Mesenchymal stem cell (in vitro differentiated cells and primary cell): ENCODE data around the gene CEP85L.
A peak's percentile ranks its signal among the peaks of the same experiment; 100 is the strongest.

ENCODE experiments used
- DNase-seq: peaks from one replicate; pipeline ENCODE4 v3.0.0-alpha.2; 2013
- H2AFZ ChIP-seq: one replicate; pipeline ENCODE4 v1.6.1; 2013; ENCODE audit warnings: low read depth, mild to moderate bottlenecking, control low read depth, inconsistent platforms, low read length, moderate library complexity
- H2AK5ac ChIP-seq: 2 replicates; pipeline ENCODE4 v1.6.1; 2013; ENCODE audit warnings: low read length, moderate library complexity, mild to moderate bottlenecking, inconsistent platforms; ENCODE audit not compliant: severe bottlenecking
- H2BK120ac ChIP-seq: one replicate; pipeline ENCODE4 v1.6.1; 2013; ENCODE audit warnings: low read depth, mild to moderate bottlenecking, inconsistent platforms, low read length, moderate library complexity
- H2BK12ac ChIP-seq, 2 experiments: one replicate each; pipeline ENCODE4 v1.6.1; 2013; ENCODE audit warnings: inconsistent platforms in 2 of 2, low read length in 2 of 2, mild to moderate bottlenecking in 2 of 2, moderate library complexity in 2 of 2, control low read depth in 1 of 2
- H2BK15ac ChIP-seq: one replicate; pipeline ENCODE4 v1.6.1; 2013; ENCODE audit warnings: mild to moderate bottlenecking, low read depth, inconsistent platforms; ENCODE audit not compliant: poor library complexity, severe bottlenecking
- H2BK5ac ChIP-seq: 2 replicates; pipeline ENCODE4 v1.6.1; 2013; ENCODE audit warnings: low read depth, mild to moderate bottlenecking, low read length, control low read depth, inconsistent platforms; ENCODE audit not compliant: poor library complexity, severe bottlenecking
- H3K14ac ChIP-seq, 2 experiments: one replicate each; pipeline ENCODE4 v1.6.1; 2013; ENCODE audit warnings: inconsistent platforms in 2 of 2, low read length in 2 of 2, control low read depth in 1 of 2, mild to moderate bottlenecking in 1 of 2, moderate library complexity in 1 of 2
- H3K18ac ChIP-seq, 2 experiments: one replicate each; pipeline ENCODE4 v1.6.1; 2013; ENCODE audit warnings: inconsistent platforms in 2 of 2, low read length in 2 of 2, control low read depth in 1 of 2, low read depth in 1 of 2, mild to moderate bottlenecking in 1 of 2
- H3K23ac ChIP-seq, 2 experiments: one replicate each; pipeline ENCODE4 v1.6.1; 2013; ENCODE audit warnings: inconsistent platforms in 2 of 2, low read length in 2 of 2, mild to moderate bottlenecking in 2 of 2, moderate library complexity in 2 of 2, control low read depth in 1 of 2
- H3K27ac ChIP-seq: 2 replicates; pipeline ENCODE4 v1.5.1; 2013; ENCODE audit warnings: mild to moderate bottlenecking, moderate library complexity, low read length, control low read depth, inconsistent platforms; ENCODE audit not compliant: poor library complexity, severe bottlenecking
- H3K27me3 ChIP-seq, 2 experiments: 2 replicates each; pipeline versions ENCODE4 v1.6.1 to v1.7.0; 2013; ENCODE audit warnings: low read length in 2 of 2, mild to moderate bottlenecking in 2 of 2, moderate library complexity in 2 of 2, control low read depth in 1 of 2, inconsistent platforms in 1 of 2; ENCODE audit not compliant: control insufficient read depth in 1 of 2, insufficient read depth in 1 of 2
- H3K36me3 ChIP-seq, 2 experiments: 2 replicates each; pipeline versions ENCODE4 v1.6.1 to v1.7.0; 2013; ENCODE audit warnings: low read length in 2 of 2, control low read depth in 1 of 2, inconsistent platforms in 1 of 2, low read depth in 1 of 2, mild to moderate bottlenecking in 1 of 2; ENCODE audit not compliant: insufficient read depth in 2 of 2, control insufficient read depth in 1 of 2
- H3K4ac ChIP-seq, 2 experiments: one replicate each; pipeline ENCODE4 v1.6.1; 2013; ENCODE audit warnings: inconsistent platforms in 2 of 2, low read length in 2 of 2, mild to moderate bottlenecking in 2 of 2, moderate library complexity in 2 of 2, control low read depth in 1 of 2, low read depth in 1 of 2
- H3K4me1 ChIP-seq: 2 replicates; pipeline ENCODE4 v1.6.1; 2013; ENCODE audit warnings: low read depth, low read length, control low read depth; ENCODE audit not compliant: control insufficient read depth, insufficient read depth
- H3K4me2 ChIP-seq: 2 replicates; pipeline ENCODE4 v1.6.1; 2013; ENCODE audit warnings: low read length, mild to moderate bottlenecking, inconsistent platforms; ENCODE audit not compliant: poor library complexity, severe bottlenecking
- H3K4me3 ChIP-seq, 2 experiments: 2 replicates each; pipeline versions ENCODE4 v1.5.1 to v1.7.0; 2013; ENCODE audit warnings: low read length in 2 of 2, mild to moderate bottlenecking in 2 of 2, control low read depth in 1 of 2, low read depth in 1 of 2; ENCODE audit not compliant: insufficient read depth in 1 of 2
- H3K79me1 ChIP-seq: replicated peaks from 2 replicates; pipeline ENCODE4 v1.6.1; 2013; ENCODE audit warnings: mild to moderate bottlenecking, control low read depth, low read length, inconsistent platforms; ENCODE audit not compliant: poor library complexity, severe bottlenecking
- H3K9ac ChIP-seq: 2 replicates; pipeline ENCODE4 v1.7.0; 2013; ENCODE audit warnings: mild to moderate bottlenecking, low read length, moderate library complexity
- H3K9me3 ChIP-seq: 2 replicates; pipeline ENCODE4 v1.7.0; 2013; ENCODE audit warnings: mild to moderate bottlenecking, low read length; ENCODE audit not compliant: control insufficient read depth
- H4K8ac ChIP-seq: one replicate; pipeline ENCODE4 v1.6.1; 2013; ENCODE audit warnings: inconsistent platforms, mild to moderate bottlenecking, low read length, moderate library complexity
- H4K91ac ChIP-seq: one replicate; pipeline ENCODE4 v1.6.1; 2013; ENCODE audit warnings: mild to moderate bottlenecking, low read length, inconsistent platforms
- WGBS: methylation state at CpG from one replicate; pipeline ENCODE4 v1.1.7; 2013; ENCODE audit warnings: mixed read lengths; 5-methylcytosine and 5-hydroxymethylcytosine counted together

The CEP85L gene

DNA sequence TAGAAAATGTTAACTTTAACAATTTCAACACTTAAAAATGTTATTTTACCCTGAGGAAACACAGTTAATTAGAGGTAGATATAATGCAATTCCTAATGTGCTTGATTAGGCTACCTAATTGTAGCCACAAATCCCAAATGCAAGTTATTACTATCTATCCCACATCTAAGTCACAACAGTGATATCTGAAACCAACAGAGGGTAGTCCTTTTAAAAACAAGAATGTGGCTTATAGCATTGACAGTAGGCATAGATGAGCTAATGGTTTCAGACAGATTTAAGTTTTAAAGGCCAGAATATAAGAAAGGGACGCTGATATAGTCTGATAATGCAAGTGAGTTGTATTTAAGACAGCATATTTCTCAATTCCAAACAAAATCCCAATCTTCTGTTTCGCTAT, 80.3 kb downstream of the CEP85L start:
- peaks cover 30% of the 10 kb centered on the region for H3K79me1 ChIP-seq
- no peak overlapping the region for H3K9ac ChIP-seq
- no peak overlapping the region for H3K14ac ChIP-seq
- no peak overlapping the region for H2AFZ ChIP-seq
- no peak overlapping the region for H3K23ac ChIP-seq
- no peak overlapping the region for H3K27ac ChIP-seq
- H3K4me2 ChIP-seq, result no peak overlapping the region
- no peak overlapping the region for H4K8ac ChIP-seq
- no peak overlapping the region for H2AK5ac ChIP-seq
- peaks cover 9 to 18% of the 10 kb centered on the region in 2 experiments for H3K36me3 ChIP-seq
- H3K4ac ChIP-seq, result no peak overlapping the region
- no peak overlapping the region for H3K4me3 ChIP-seq
- no peak overlapping the region for H2BK12ac ChIP-seq
- no peaks in the 10 kb centered on the region for H3K4me1 ChIP-seq
- no peak overlapping the region for H4K91ac ChIP-seq
- H2BK15ac ChIP-seq, result no peak overlapping the region
- no peak overlapping the region for H2BK5ac ChIP-seq
- WGBS, result no CpG with 5 or more reads among the region's 2 CpGs
- H3K18ac ChIP-seq, result no peak overlapping the region
- no peak for DNase-seq
- H3K9me3 ChIP-seq, result peaks cover 26% of the 10 kb centered on the region
- H2BK120ac ChIP-seq, result no peak overlapping the region
- no peaks in the 10 kb centered on the region for H3K27me3 ChIP-seq

- Histone ChIP-seq H2BK120ac (no peak overlapping the region), H3K4me2 (no peak overlapping the region), H2BK12ac (no peak overlapping the region), H3K9me3 (peaks cover 15% of the 10 kb centered on the region), H2AK5ac (no peak overlapping the region), H4K8ac (no peak overlapping the region), H3K36me3 (peaks cover 6 to 22% of the 10 kb centered on the region in 2 experiments), H3K14ac (no peak overlapping the region), H2BK5ac (no peak overlapping the region), H3K4me3 (no peak overlapping the region), H3K23ac (no peak overlapping the region), H3K4me1 (no peaks in the 10 kb centered on the region), H2AFZ (no peak overlapping the region), H3K9ac (no peak overlapping the region), H3K27ac (no peak overlapping the region), H2BK15ac (no peak overlapping the region), H3K79me1 (peaks cover 20% of the 10 kb centered on the region), H4K91ac (no peak overlapping the region), H3K27me3 (no peaks in the 10 kb centered on the region), H3K18ac (no peak overlapping the region), H3K4ac (no peak overlapping the region)
- DNase-seq, result no peak
- no CpG with 5 or more reads among the region's 1 CpG for WGBS
Measured at GRCh38 chr6:118569498-118569897, 81.9 kb downstream of the CEP85L start.

- Histone ChIP-seq H2BK5ac (no peak overlapping the region), H3K4me3 (no peak overlapping the region)
- 86% methylated on average over 3 of the region's 3 CpGs for WGBS
Measured at GRCh38 chr6:118567974-118568373, 83.4 kb downstream of the CEP85L start.

DNA sequence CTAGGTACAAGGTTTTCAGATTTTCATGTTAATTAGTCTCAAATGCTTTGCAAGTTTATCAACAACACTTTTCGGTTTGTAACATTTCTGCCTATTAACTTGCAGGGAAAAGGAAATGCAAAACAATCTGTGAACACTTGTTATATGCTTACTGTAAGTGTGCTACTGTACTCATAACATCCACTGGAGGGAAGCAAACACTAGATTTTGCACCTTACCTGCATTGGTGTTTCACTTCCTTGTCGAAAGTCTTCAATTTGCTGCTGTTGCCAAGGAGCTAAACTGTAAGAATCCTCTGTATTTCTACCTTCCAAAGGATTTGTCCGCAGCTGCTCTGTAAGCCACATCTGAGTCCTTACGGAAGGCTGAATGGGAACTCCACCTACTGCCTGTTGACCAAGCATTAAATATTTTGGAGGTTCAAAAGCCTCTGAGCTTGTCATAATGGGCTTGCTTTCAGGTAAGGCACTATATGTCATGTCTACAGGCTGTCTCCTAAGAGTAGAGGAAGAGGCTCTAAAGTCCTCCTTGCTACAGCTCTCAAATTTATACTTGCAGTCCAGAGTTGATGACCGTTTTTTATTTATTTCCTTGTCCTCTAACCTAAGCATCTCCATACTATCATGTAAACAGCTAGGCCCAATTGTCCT, 86.0 kb downstream of the CEP85L start:
- Histone ChIP-seq H3K4me1 (peaks cover 3% of the 10 kb centered on the region), H3K9ac (no peak overlapping the region), H3K18ac (no peak overlapping the region), H3K36me3 (peaks cover 0 to 16% of the 10 kb centered on the region in 2 experiments), H2BK15ac (no peak overlapping the region), H2AFZ (no peak overlapping the region), H3K4me2 (no peak overlapping the region), H3K9me3 (no peaks in the 10 kb centered on the region), H3K79me1 (peaks cover 15% of the 10 kb centered on the region), H3K27me3 (no peaks in the 10 kb centered on the region), H3K27ac (no peak overlapping the region), H3K23ac (no peak overlapping the region), H2BK5ac (no peak overlapping the region), H3K14ac (no peak overlapping the region), H4K91ac (no peak overlapping the region), H3K4ac (no peak overlapping the region), H2BK12ac (no peak overlapping the region), H2BK120ac (no peak overlapping the region), H3K4me3 (no peak overlapping the region), H4K8ac (no peak overlapping the region), H2AK5ac (no peak overlapping the region)
- DNase-seq, result peak; percentile 17
- 83% methylated on average over 5 of the region's 5 CpGs for WGBS

More at GRCh38 chr6:118567974-118568373, 83.4 kb downstream of the CEP85L start:
- no peak overlapping the region for H3K14ac ChIP-seq
- H4K8ac ChIP-seq, result no peak overlapping the region
- H2AK5ac ChIP-seq, result no peak overlapping the region
- no peak overlapping the region for H3K4me2 ChIP-seq
- peaks cover 14% of the 10 kb centered on the region for H3K79me1 ChIP-seq
- H3K36me3 ChIP-seq, result peaks cover 0 to 16% of the 10 kb centered on the region in 2 experiments
- H3K23ac ChIP-seq, result no peak overlapping the region
- H3K9ac ChIP-seq, result no peak overlapping the region
- no peak for DNase-seq
- no peak overlapping the region for H3K18ac ChIP-seq
- no peak overlapping the region for H3K27ac ChIP-seq
- no peak overlapping the region for H2BK120ac ChIP-seq
- H4K91ac ChIP-seq, result no peak overlapping the region
- H3K27me3 ChIP-seq, result no peaks in the 10 kb centered on the region
- H2AFZ ChIP-seq, result no peak overlapping the region
- no peak overlapping the region for H2BK12ac ChIP-seq
- no peaks in the 10 kb centered on the region for H3K4me1 ChIP-seq
- H2BK15ac ChIP-seq, result no peak overlapping the region
- H3K9me3 ChIP-seq, result peaks cover under 1% of the 10 kb centered on the region
- H3K4ac ChIP-seq, result no peak overlapping the region
